HepG2 (cell line): ENCODE measurements around the gene PLIN5. TPM values are rescaled to one million over a fixed set of nuclear protein-coding genes. Genes with fewer than 3 reads are reported as not detected.
A peak's percentile ranks its signal among the peaks of the same experiment; 100 is the strongest.

Experiments
- ATAC-seq: fragments of 200-7000 bp; cut with Tn5 transposase; 3 replicates; pipeline ENCODE4 v1.9.1; 2020; ENCODE audit warnings: mild to moderate bottlenecking, moderate library complexity
- BruUV-seq: library from RNA; stranded (reverse); fragments of 400-500 nt; replicated peaks from 2 replicates; lab custom pipeline; 2021; lab: Mats Ljungman, UMichigan
- CTCF ChIA-PET: fragments of 300-600 bp; formaldehyde crosslinking; extraction: SDS; loops from one replicate; lab custom pipeline; 2021; ENCODE audit warnings: low total read pairs, inconsistent platforms, low intra/inter-chr PET ratio; lab: Yijun Ruan, JAX
- POLR2A ChIA-PET: fragments of 350-600 bp; sonication (Branson Sonifier 250); formaldehyde crosslinking; loops from one replicate; lab custom pipeline; 2020; ENCODE audit warnings: antibody characterized with exemption, inconsistent platforms; lab: Yijun Ruan, JAX
- DNase-seq: peaks from one replicate; pipeline ENCODE4 v3.0.0-alpha.2; 2015; ENCODE audit warnings: low spot score
- FAIRE-seq: peaks from 3 replicates; lab custom pipeline; 2011; peaks lifted over from hg19 to GRCh38; lab: Jason Lieb, UNC
- H2AFZ ChIP-seq: one replicate; pipeline ENCODE4 v1.6.1; 2011; ENCODE audit warnings: low read length, inconsistent platforms
- H3K27ac ChIP-seq: fragments of 300-600 bp; 3 replicates; pipeline ENCODE4 v1.8.0; 2011; ENCODE audit warnings: mixed run types, mild to moderate bottlenecking, mixed read lengths, low read length, inconsistent platforms; ENCODE audit not compliant: insufficient read depth; ENCODE audit errors: extremely low read length
- H3K27me3 ChIP-seq, 2 experiments: fragments of 200-600 bp in 1 of 2; 2 replicates in 1 of 2; 3 replicates in 1 of 2; pipeline versions ENCODE4 v1.6.0 to v1.8.0; 2011; ENCODE audit warnings: low read length in 2 of 2, mild to moderate bottlenecking in 2 of 2, moderate library complexity in 2 of 2, inconsistent platforms in 1 of 2; ENCODE audit not compliant: insufficient read depth in 2 of 2, control insufficient read depth in 1 of 2
- H3K36me3 ChIP-seq, 2 experiments: fragments of 200-600 bp in 1 of 2; replicated peaks in 1 of 2; 2 replicates in 1 of 2; 3 replicates in 1 of 2; pipeline versions ENCODE4 v1.5.1 to v1.8.0; 2011; ENCODE audit warnings: low read length in 2 of 2, inconsistent platforms in 1 of 2; ENCODE audit not compliant: insufficient read depth in 2 of 2, control insufficient read depth in 1 of 2
- H3K4me1 ChIP-seq: 2 replicates; pipeline ENCODE4 v1.5.1; 2012; ENCODE audit warnings: low read length, inconsistent platforms; ENCODE audit not compliant: insufficient read depth
- H3K4me2 ChIP-seq: 2 replicates; pipeline ENCODE4 v1.6.0; 2011; ENCODE audit warnings: low read depth, low read length, inconsistent platforms
- H3K4me3 ChIP-seq, 3 experiments: fragments of 200-600 bp in 1 of 3; sonication (generic), shearing (Covaris generic) in 1 of 3; replicated peaks in 1 of 3; 2 replicates each; pipeline ENCODE4 v1.5.1; 2011 to 2016; ENCODE audit warnings: low read length in 3 of 3, inconsistent platforms in 2 of 3, low read depth in 2 of 3, mild to moderate bottlenecking in 2 of 3, control low read depth in 1 of 3, mixed read lengths in 1 of 3; ENCODE audit not compliant: insufficient read depth in 1 of 3
- H3K79me2 ChIP-seq: one replicate; pipeline ENCODE4 v1.6.1; 2011; ENCODE audit warnings: low read length, inconsistent platforms; ENCODE audit not compliant: insufficient read depth
- H3K9ac ChIP-seq: 2 replicates; pipeline ENCODE4 v1.6.0; 2011; ENCODE audit warnings: mild to moderate bottlenecking, low read depth, low read length, inconsistent platforms; ENCODE audit not compliant: insufficient read depth
- H3K9me3 ChIP-seq: 2 replicates; pipeline ENCODE4 v1.5.1; 2012; ENCODE audit warnings: mild to moderate bottlenecking, low read length
- H4K20me1 ChIP-seq: 2 replicates; pipeline ENCODE4 v1.6.0; 2011; ENCODE audit warnings: inconsistent platforms, mild to moderate bottlenecking, low read length, moderate library complexity; ENCODE audit not compliant: insufficient read depth
- EP300 ChIP-seq, 3 experiments: sonication (generic) in 1 of 3; formaldehyde crosslinking in 1 of 3; IDR thresholded peaks; 2 replicates each; pipeline versions ENCODE4 v1.5.1 to v1.6.1; 2011 to 2020; ENCODE audit warnings: low read depth in 2 of 3, low read length in 2 of 3, borderline replicate concordance in 1 of 3, improper control_type of control experiment in 1 of 3, mild to moderate bottlenecking in 1 of 3, missing genetic modification reagents in 1 of 3, moderate library complexity in 1 of 3
- HOXA3 ChIP-seq: sonication (generic); formaldehyde crosslinking; IDR thresholded peaks from 2 replicates; pipeline ENCODE4 v1.5.0; 2020; ENCODE audit warnings: missing genetic modification reagents
- KLF13 ChIP-seq: sonication (generic); formaldehyde crosslinking; IDR thresholded peaks from 2 replicates; pipeline ENCODE4 v1.4.0; 2020; ENCODE audit warnings: mild to moderate bottlenecking, missing genetic modification reagents
- PHF5A ChIP-seq: IDR thresholded peaks from one replicate; pipeline ENCODE4 v1.6.1; 2018; ENCODE audit warnings: low read depth, missing genetic modification reagents; ENCODE audit not compliant: unreplicated experiment
- PRDM15 ChIP-seq: sonication (generic); formaldehyde crosslinking; IDR thresholded peaks from 2 replicates; pipeline ENCODE4 v1.4.0; 2020; ENCODE audit warnings: missing genetic modification reagents
- THAP11 ChIP-seq: IDR thresholded peaks from 2 replicates; pipeline ENCODE4 v1.6.1; 2016; ENCODE audit warnings: missing biosample characterization, missing genetic modification reagents
- ZNF343 ChIP-seq: sonication (generic); formaldehyde crosslinking; IDR thresholded peaks from 2 replicates; pipeline ENCODE4 v1.4.0; 2020; ENCODE audit warnings: mild to moderate bottlenecking, missing genetic modification reagents
- WGBS: methylation state at CpG from one replicate; pipeline ENCODE4 v1.1.6; 2017; ENCODE audit warnings: low lambda C conversion rate; 5-methylcytosine and 5-hydroxymethylcytosine counted together
- in situ Hi-C: cut with HindIII; loops from 2 replicates; pipeline ENCODE4 v1.10.0; 2017; ENCODE audit warnings: low pct_unique_long_range_greater_than_20kb; ENCODE audit not compliant: extremely low pct_ligation_motif_present
- intact Hi-C: fragments of 100-400 bp; cut with micrococcal nuclease; formaldehyde crosslinking; loops from one replicate; pipeline ENCODE4 v1.10.0; 2022; ENCODE audit not compliant: unreplicated experiment
- polyA plus RNA-seq, 8 experiments: library from polyadenylated mRNA; depleted of rRNA in 3 of 8; stranded (reverse) in 7 of 8; unstranded in 1 of 8; fragments of >200 nt; fragmentation: Illumina TruSeq in 4 of 8; extraction: Trizol in 4 of 8; gene quantifications; 2 replicates each; pipeline versions ENCODE4 v1.2.1 to v1.2.3, GENCODE V29; 2011 to 2016; ENCODE audit warnings: low read depth in 4 of 8, missing spikeins in 1 of 8, mixed read lengths in 1 of 8; ENCODE audit not compliant: insufficient read depth in 1 of 8
- total RNA-seq, 5 experiments: library from RNA; depleted of rRNA; stranded (reverse); fragments of >200 nt; fragmentation: Illumina TruSeq; extraction: Trizol; gene quantifications; 2 replicates each; pipeline ENCODE4 v1.2.3, GENCODE V29; 2016; ENCODE audit warnings: low read depth in 1 of 5
- TF ChIP-seq, protein P1 (sequence below): sonication (generic); formaldehyde crosslinking; IDR thresholded peaks from 2 replicates; pipeline ENCODE4 v1.8.0; 2022; ENCODE audit warnings: missing genetic modification reagents, mild to moderate bottlenecking, moderate library complexity, borderline replicate concordance
- TF ChIP-seq, protein P2 (sequence below), 2 experiments: fragments of 450-650 bp in 1 of 2; sonication (generic) in 1 of 2; formaldehyde crosslinking; IDR thresholded peaks; 2 replicates each; pipeline versions ENCODE4 v1.5.0 to v1.8.0; 2020 to 2022; ENCODE audit warnings: mild to moderate bottlenecking in 1 of 2, missing genetic modification reagents in 1 of 2

PLIN5 gene
- total and polyA plus RNA-seq, 2 of the 13 experiments (the other 11 are each of a cell fraction or from before 2014, with no cell fraction given) = 1.8 to 4.8 TPM

- no peak for TF ChIP-seq EP300 (IDR thresholded peaks at IDR 0.05; ENCODE audit: low read depth in 2 of 2, low read length in 2 of 2)
- TF ChIP-seq EP300 (CRISPR knock-in tag; IDR thresholded peaks at IDR 0.05; ENCODE audit: borderline replicate concordance) = no peak
- TF ChIP-seq PRDM15 (CRISPR knock-in tag) = peak; percentile 70
- TF ChIP-seq, all 625 proteins: peak for 14
Measured at GRCh38 chr19:4577020-4577782, 42.2 kb upstream of the PLIN5 start (continued).

GRCh38 chr19:4576016-4576933 lies 41.3 kb upstream of the PLIN5 start:
- intact Hi-C loops = no loop called here
- FAIRE-seq (peak; percentile 34), DNase-seq (peak; percentile 61), ATAC-seq (peak; percentile 47)
- H3K4me2 ChIP-seq = peak overlapping the region; percentile 32; the same call in 1 of the 2 replicates
- no peaks in the 10 kb centered on the region for H3K27me3 ChIP-seq
- no peak overlapping the region for H3K4me3 ChIP-seq
- ChIA-PET POLR2A (interaction anchor here (0.5 to 1.6 kb wide), 5 partner anchors 36 to 373 kb away, joined by 3 to 7 read pairs (median 3); partner anchors contain the start of gene LRG1), CTCF (interaction anchor here (1.4 to 4.0 kb wide), 4 partner anchors 47 to 59 kb away, joined by 3 to 25 read pairs (median 4); no protein-coding TSS in a partner anchor)
- in situ Hi-C loops = loop anchor here (5.0 kb wide), 1 partner anchor 61 kb away; the partner anchor contains the start of gene TNFAIP8L1
- peaks cover 3 to 13% of the 10 kb centered on the region in 2 experiments; a peak in 3 of 5 replicates for H3K36me3 ChIP-seq
- peaks cover 54% of the 10 kb centered on the region for H4K20me1 ChIP-seq
- H3K4me1 ChIP-seq = peaks cover 53% of the 10 kb centered on the region
- no peaks in the 10 kb centered on the region for H3K9me3 ChIP-seq
- peaks cover 71% of the 10 kb centered on the region for H3K79me2 ChIP-seq
- H2AFZ ChIP-seq = no peak overlapping the region
- BruUV-seq = TSS peak; percentile 24
- H3K27ac ChIP-seq = peak overlapping the region; percentile 29
- H3K9ac ChIP-seq = no peak overlapping the region
- 61% methylated on average over 17 of the region's 17 CpGs for WGBS
- TF ChIP-seq, protein P1, sequence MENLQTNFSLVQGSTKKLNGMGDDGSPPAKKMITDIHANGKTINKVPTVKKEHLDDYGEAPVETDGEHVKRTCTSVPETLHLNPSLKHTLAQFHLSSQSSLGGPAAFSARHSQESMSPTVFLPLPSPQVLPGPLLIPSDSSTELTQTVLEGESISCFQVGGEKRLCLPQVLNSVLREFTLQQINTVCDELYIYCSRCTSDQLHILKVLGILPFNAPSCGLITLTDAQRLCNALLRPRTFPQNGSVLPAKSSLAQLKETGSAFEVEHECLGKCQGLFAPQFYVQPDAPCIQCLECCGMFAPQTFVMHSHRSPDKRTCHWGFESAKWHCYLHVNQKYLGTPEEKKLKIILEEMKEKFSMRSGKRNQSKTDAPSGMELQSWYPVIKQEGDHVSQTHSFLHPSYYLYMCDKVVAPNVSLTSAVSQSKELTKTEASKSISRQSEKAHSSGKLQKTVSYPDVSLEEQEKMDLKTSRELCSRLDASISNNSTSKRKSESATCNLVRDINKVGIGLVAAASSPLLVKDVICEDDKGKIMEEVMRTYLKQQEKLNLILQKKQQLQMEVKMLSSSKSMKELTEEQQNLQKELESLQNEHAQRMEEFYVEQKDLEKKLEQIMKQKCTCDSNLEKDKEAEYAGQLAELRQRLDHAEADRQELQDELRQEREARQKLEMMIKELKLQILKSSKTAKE (CRISPR knock-in tag) = no peak
- no peak for TF ChIP-seq PHF5A (CRISPR knock-in tag)
- TF ChIP-seq ZNF343 (CRISPR knock-in tag) = 0 out of 2 replicates have a peak, but pooled peaks have one; percentile 32
- TF ChIP-seq KLF13 (CRISPR knock-in tag) = no peak
- peak; percentile 50; the same call in 1 of the 2 replicates for TF ChIP-seq THAP11
- peak; percentile 28; the same call in 1 of the 2 replicates for TF ChIP-seq HOXA3 (CRISPR knock-in tag)
- TF ChIP-seq, protein P2, sequence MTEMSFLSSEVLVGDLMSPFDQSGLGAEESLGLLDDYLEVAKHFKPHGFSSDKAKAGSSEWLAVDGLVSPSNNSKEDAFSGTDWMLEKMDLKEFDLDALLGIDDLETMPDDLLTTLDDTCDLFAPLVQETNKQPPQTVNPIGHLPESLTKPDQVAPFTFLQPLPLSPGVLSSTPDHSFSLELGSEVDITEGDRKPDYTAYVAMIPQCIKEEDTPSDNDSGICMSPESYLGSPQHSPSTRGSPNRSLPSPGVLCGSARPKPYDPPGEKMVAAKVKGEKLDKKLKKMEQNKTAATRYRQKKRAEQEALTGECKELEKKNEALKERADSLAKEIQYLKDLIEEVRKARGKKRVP (CRISPR knock-in tag; IDR thresholded peaks at IDR 0.05) = no peak
